Head of caudate nucleus (tissue), 42 donors: Measurements from ENCODE around the gene IL18BP.

Experiments
- DNase-seq, 42 donors: peaks; one replicate each; pipeline versions ENCODE4 v3.0.0 to v3.0.0-alpha.2; 2020 to 2021; ENCODE audit warnings: mixed read lengths in 7 of 42
- intact Hi-C: fragments of 100-400 bp; cut with DNase I; formaldehyde crosslinking; loops from one replicate; pipeline ENCODE4 v1.15.0; 2022

The IL18BP gene

DNA sequence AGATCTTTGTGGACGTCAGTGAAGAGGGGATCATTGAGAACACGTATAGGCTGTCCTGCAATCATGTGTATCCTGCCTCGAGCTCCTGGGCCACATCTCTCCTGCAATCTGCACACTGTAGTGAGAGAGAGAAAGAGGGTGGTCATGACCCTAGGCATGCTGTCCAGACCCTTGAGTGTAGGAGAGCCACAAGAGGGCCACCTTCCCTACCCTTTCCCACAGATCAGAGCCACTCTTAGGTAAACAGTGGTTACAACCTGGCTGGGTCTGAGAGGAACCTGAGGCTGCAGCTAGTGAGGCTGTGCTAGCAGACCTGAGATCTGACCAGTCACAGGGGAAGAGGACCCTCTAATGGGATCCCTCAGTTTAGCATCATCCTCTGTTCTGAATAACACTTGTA lies 3.9 kb upstream of the IL18BP start:
- intact Hi-C loops: no loop called here
- no peak for DNase-seq

- peak in 21 of 42 donors; percentile 14 to 80 (median 53) for DNase-seq
- intact Hi-C loops: no loop called here
These were observed 2.9 kb upstream of the IL18BP start for GRCh38 chr11:71995726-71996291.

GRCh38 chr11:71996517-71996916 lies 2.2 kb upstream of the IL18BP start:
- DNase-seq: no peak
- intact Hi-C loops: no loop called here

DNA sequence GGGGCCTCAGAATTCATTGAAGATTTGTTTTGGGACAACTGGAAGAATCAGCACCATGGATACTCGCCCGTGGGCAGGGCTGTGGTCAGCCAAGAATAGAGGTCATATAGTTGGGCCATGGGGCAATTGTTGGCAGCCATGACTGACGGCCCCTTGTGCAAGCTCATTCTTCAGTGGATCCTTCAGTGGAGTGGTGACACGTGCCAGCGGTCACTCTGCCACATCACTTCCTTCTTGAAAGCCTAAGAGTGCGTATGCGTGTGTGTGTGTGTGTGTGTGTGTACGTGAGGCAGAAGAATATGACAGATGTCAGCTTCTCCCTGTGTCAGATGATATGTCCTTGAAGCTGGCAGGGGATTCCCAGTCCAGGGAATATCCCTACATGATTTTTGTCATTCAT lies 1.8 kb upstream of the IL18BP start:
- intact Hi-C loops: no loop called here
- DNase-seq: no peak

- intact Hi-C loops: no loop called here
- no peak for DNase-seq
These were observed 1.1 kb upstream of the IL18BP start for GRCh38 chr11:71997594-71997993.

DNA sequence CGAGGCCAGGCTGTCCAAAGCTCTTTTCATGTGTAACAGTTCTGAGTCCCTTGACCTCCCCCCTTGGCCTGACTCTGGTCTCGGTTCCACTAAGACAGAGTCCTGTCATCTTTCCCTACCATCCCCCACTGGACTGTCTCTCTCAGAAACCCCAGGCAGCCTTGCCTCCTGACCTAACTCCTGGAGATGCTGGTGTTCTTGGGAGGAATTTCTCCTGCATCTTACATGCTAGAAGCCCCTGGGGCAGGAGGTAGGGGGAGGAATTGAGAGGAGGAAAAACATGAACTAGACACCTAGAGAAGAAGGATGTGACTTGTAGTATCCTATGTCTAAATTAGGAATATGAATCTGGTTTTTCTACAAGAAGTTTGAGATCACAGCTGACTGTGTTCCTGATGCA lies 648 bp upstream of the IL18BP start:
- DNase-seq: no peak
- intact Hi-C loops: no loop called here

GRCh38 chr11:71999362-71999761 lies 653 bp downstream of the IL18BP start:
- peak in 1 of 42 donors; percentile 55 for DNase-seq
- intact Hi-C loops: no loop called here

DNA sequence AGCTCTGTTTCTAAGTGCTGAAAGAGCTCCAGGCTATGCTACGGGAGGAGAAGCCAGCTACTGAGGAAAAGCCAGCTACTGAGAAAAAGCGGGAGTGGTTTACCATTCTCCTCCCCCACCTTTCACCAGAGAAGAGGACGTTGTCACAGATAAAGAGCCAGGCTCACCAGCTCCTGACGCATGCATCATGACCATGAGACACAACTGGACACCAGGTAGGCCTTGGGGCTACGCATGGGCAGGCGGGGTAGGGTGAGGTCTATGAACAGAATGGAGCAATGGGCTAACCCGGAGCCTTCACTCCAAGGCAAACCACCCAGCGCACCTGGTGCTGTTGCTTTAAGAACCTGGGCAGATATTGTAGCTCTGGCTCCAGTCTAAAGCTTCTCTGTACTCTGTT lies 1.1 kb downstream of the IL18BP start:
- intact Hi-C loops: no loop called here
- DNase-seq: no peak

DNA sequence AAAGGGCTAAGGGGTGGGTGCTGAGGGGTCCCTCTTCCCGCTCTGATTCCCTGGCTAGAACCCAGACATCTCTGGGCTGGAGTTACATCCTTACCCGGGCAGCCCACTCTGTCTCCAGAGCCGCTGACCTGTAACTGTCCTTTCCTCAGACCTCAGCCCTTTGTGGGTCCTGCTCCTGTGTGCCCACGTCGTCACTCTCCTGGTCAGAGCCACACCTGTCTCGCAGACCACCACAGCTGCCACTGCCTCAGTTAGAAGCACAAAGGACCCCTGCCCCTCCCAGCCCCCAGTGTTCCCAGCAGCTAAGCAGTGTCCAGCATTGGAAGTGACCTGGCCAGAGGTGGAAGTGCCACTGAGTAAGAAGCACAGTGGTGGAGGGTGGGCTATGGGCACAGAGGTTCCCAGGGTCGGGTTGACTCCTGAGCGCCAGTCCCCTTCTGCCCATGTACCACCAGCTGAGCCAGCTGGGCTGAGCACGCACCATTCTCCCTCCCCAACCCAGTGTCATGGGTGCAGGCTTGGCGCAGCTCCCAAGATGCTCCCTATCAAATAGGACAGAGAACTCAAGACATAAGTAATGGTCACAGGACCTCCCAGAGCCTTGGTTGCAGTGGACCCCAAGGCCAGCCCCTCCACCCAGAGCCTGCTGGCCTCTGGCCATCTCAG lies 1.6 kb downstream of the IL18BP start:
- DNase-seq: no peak
- intact Hi-C loops: no loop called here

GRCh38 chr11:72001285-72001684 lies 2.6 kb downstream of the IL18BP start:
- intact Hi-C loops: no loop called here
- no peak for DNase-seq

DNA sequence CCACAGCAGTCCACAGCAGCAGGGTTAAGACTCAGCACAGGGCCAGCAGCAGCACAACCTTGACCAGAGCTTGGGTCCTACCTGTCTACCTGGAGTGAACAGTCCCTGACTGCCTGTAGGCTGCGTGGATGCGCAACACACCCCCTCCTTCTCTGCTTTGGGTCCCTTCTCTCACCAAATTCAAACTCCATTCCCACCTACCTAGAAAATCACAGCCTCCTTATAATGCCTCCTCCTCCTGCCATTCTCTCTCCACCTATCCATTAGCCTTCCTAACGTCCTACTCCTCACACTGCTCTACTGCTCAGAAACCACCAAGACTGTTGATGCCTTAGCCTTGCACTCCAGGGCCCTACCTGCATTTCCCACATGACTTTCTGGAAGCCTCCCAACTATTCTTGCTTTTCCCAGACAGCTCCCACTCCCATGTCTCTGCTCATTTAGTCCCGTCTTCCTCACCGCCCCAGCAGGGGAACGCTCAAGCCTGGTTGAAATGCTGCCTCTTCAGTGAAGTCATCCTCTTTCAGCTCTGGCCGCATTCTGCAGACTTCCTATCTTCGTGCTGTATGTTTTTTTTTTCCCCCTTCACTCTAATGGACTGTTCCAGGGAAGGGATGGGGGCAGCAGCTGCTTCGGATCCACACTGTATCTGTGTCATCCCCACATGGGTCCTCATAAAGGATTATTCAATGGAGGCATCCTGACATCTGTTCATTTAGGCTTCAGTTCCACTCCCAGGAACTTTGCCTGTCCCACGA lies 3.3 kb downstream of the IL18BP start:
- intact Hi-C loops: no loop called here

DNA sequence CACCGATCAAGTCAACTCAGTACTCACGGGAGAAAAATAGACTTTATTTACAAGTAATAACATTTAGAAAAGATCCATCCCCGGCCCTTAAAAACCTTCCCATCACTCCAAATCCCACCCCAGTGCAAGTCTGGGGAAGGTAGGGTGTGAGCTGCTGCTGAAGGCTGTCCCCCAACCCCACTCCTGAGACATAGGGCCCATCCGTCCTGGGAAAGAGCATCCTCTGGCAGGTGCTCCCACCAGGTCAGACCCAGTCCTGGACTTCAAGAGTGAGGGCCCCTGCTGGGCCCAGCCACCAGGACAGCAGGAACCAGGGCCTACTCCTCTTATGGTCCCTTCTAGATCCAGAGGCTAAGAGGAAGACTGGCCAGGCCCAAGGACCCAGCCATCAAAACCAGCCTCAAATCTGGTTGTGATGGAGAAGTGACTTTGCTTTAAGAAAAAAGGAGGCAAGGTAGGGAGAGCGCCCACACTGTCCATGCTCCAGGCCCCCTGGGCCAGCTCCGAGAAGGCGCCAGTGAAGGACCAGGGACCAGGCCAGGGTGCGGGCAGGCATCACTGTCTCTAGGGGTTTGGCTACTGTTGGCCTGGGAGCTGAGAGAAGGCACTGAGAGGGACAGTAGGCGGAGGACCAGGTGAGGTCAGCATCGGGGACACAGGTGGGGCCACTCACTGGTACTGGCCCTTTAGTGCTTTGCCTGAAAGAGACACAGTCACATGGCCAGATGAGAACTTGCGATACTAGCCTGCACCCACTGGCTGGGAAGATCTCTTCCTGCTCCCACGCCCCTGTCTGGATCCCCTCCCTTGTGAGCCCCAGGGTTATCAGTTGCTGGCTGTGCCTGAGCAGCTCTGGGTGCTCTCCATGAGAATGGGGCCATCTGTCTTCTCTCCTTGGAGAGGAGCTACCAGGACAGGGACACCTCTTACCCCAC lies 4.4 kb downstream of the IL18BP start:
- DNase-seq: no peak

More for the DNA sequence above, 3.3 kb downstream of the IL18BP start:
- DNase-seq: peak in 32 of 42 donors; percentile 14 to 83 (median 64)

GRCh38 chr11:72003776-72004171 lies 5.1 kb downstream of the IL18BP start:
- DNase-seq: no peak

More for the DNA sequence above, 4.4 kb downstream of the IL18BP start:
- intact Hi-C loops: no loop called here

DNA sequence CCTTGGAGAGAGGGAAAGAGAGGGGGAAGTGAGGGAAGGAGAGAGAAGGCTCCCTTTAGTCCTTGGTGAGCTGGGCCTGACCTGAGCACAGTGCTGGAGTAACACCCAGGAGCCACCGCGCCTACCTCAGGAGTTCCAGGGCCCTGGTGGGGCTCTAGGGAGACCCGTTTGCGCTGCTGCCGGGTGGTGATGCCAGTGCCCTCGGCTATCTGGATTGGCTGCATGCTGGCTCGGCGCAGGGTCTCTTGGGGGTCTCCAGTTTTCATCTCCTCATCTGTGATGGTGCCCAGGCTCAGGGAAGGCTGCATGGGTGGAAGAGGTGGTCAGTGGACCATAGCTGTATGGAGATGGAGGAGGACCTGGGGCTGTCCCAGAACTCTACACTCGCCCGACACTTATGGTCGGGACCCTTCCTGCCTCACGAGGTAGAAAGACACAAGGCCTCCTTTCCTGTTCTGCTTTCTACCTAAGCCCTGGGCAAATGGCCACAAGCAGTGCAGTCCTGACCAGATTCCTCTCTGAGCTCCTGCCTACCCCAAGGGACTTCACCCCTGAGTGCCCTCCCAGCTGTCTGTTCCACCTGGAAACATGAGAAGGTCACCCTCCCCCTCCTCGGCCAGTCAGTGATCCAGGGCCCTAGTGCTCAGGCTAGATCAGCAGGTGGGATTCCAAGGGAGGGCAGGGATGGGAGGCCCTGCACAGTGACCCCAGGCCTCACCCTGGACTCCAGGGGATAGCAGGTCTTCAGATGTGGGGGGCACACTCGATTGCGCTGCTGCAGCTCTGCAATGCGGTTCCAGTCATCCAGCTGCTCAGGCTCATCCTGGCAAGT lies 6.0 kb downstream of the IL18BP start:
- intact Hi-C loops: no loop called here

More at GRCh38 chr11:72003776-72004171, 5.1 kb downstream of the IL18BP start:
- intact Hi-C loops: no loop called here

GRCh38 chr11:72005347-72006260 lies 6.9 kb downstream of the IL18BP start:
- DNase-seq: no peak
- intact Hi-C loops: no loop called here

More for the DNA sequence above, 6.0 kb downstream of the IL18BP start:
- no peak for DNase-seq

GRCh38 chr11:72006309-72007088 lies 7.8 kb downstream of the IL18BP start:
- intact Hi-C loops: no loop called here
- no peak for DNase-seq

- intact Hi-C loops: no loop called here
- no peak for DNase-seq
These were observed 8.4 kb downstream of the IL18BP start for GRCh38 chr11:72007089-72007476.
